Measurements from ENCODE around the gene TRAFD1. TPM values are rescaled to one million over a fixed set of nuclear protein-coding genes. Genes with fewer than 3 reads are reported as not detected.

TRAFD1 gene
- total and polyA plus RNA-seq, 2 of the 13 experiments (the other 11 are each of a cell fraction or from before 2014, with no cell fraction given): 9.5 to 20.9 TPM

GRCh38 chr12:112108202-112109079 lies 16.9 kb upstream of the TRAFD1 start, which contains the start of gene NAA25 (continued):
- 0 out of 2 replicates have a peak, but pooled peaks have one; percentile 30 for TF ChIP-seq ZHX2 (IDR thresholded peaks at IDR 0.05; ENCODE audit: low read depth)
- no peak for TF ChIP-seq ZHX2 (CRISPR knock-in tag; IDR thresholded peaks at IDR 0.05; ENCODE audit: borderline replicate concordance)
- TF ChIP-seq ASH2L (IDR thresholded peaks at IDR 0.05; ENCODE audit: insufficient read length, low read depth, low read length): peak; percentile 33
- TF ChIP-seq RORA (CRISPR knock-in tag; IDR thresholded peaks at IDR 0.05): no peak
- TF ChIP-seq HDAC2 (CRISPR knock-in tag; IDR thresholded peaks at IDR 0.05): peak; percentile 59; the same call in 1 of the 2 replicates
- peak; percentile 75; the same call in 1 of the 2 replicates for TF ChIP-seq NRL (CRISPR knock-in tag; IDR thresholded peaks at IDR 0.05; ENCODE audit: borderline replicate concordance)
- TF ChIP-seq TAF1 (CRISPR knock-in tag; IDR thresholded peaks at IDR 0.05): peak; percentile 70
- no peak for TF ChIP-seq MAFK (conservative IDR thresholded peaks at IDR 0.05 in 1 of 2, IDR thresholded peaks at IDR 0.05 in 1 of 2; ENCODE audit: low read length in 2 of 2)
- TF ChIP-seq ZNF674 (CRISPR knock-in tag; IDR thresholded peaks at IDR 0.05; ENCODE audit: low read depth): no peak
- TF ChIP-seq KLF15 (CRISPR knock-in tag; IDR thresholded peaks at IDR 0.05; ENCODE audit: borderline replicate concordance): no peak
- TF ChIP-seq ZNF670 (CRISPR knock-in tag; IDR thresholded peaks at IDR 0.05; ENCODE audit: borderline replicate concordance): peak; percentile 48; the same call in 1 of the 2 replicates
- TF ChIP-seq NFKB2 (CRISPR knock-in tag; IDR thresholded peaks at IDR 0.05; ENCODE audit: borderline replicate concordance): 0 out of 2 replicates have a peak, but pooled peaks have one; percentile 33
- TF ChIP-seq CBX2 (IDR thresholded peaks at IDR 0.05; ENCODE audit: low read depth, low read length): peak; percentile 100
- no peak for TF ChIP-seq CBX2 (CRISPR knock-in tag; IDR thresholded peaks at IDR 0.05; ENCODE audit: low read depth)
- 0 out of 2 replicates have a peak, but pooled peaks have one; percentile 31 for TF ChIP-seq MEIS1 (CRISPR knock-in tag; IDR thresholded peaks at IDR 0.05; ENCODE audit: borderline replicate concordance)
- peak; percentile 30 for TF ChIP-seq IRF2 (CRISPR knock-in tag; IDR thresholded peaks at IDR 0.05)
- TF ChIP-seq ELF1 (CRISPR knock-in tag; IDR thresholded peaks at IDR 0.05): peak; percentile 21
- TF ChIP-seq KAT8 (CRISPR knock-in tag; IDR thresholded peaks at IDR 0.05): peak; percentile 37; the same call in 1 of the 2 replicates
- TF ChIP-seq MED1 (CRISPR knock-in tag; IDR thresholded peaks at IDR 0.05): 0 out of 2 replicates have a peak, but pooled peaks have one; percentile 13
- 0 out of 2 replicates have a peak, but pooled peaks have one; percentile 33 for TF ChIP-seq ZNF678 (CRISPR knock-in tag; IDR thresholded peaks at IDR 0.05)
- peak; percentile 78 for TF ChIP-seq ARNT2 (CRISPR knock-in tag; IDR thresholded peaks at IDR 0.05; ENCODE audit: low read depth)
- peak; percentile 59; the same call in 1 of the 2 replicates for TF ChIP-seq HBP1 (CRISPR knock-in tag; IDR thresholded peaks at IDR 0.05; ENCODE audit: low read depth)
- TF ChIP-seq ZNF232 (CRISPR knock-in tag; IDR thresholded peaks at IDR 0.05; ENCODE audit: borderline replicate concordance): 0 out of 2 replicates have a peak, but pooled peaks have one; percentile 29
